ENCODE results near the gene ADCY7.

- no peak for TF ChIP-seq RARB (CRISPR knock-in tag; IDR thresholded peaks at IDR 0.05)
- no peak for TF ChIP-seq BACH2 (CRISPR knock-in tag; IDR thresholded peaks at IDR 0.05; ENCODE audit: borderline replicate concordance)
- TF ChIP-seq CREB5 (CRISPR knock-in tag; IDR thresholded peaks at IDR 0.05; ENCODE audit: low read depth) = no peak
These were observed 12.3 kb upstream of the ADCY7 start for GRCh38 chr16:50254072-50254471.

All from SK-N-SH treated with all-trans-retinoic acid at 6 μM for 48 hours (cell line).